ENCODE results near the gene CADM1.

The CADM1 gene

DNA sequence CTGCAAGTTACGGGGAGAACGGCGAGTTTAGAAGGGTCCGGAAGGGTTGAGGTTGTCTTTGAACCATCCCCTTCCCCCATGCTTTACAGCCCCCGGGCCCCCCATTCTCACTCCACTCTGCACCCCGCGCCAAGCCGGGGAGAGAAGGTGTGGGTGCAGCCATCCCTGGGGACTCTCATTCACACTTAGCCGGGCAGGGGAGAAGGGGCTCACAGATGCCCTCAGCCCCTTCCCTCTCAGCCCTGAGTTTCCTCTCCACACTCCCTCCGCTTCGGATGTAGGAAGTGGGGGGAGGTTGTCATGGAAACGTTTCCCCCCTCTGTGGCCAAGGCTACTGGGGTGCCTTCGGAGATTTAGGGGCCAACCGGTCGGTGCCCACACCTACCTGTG lies 334 bp downstream of the CADM1 start:
- no peak overlapping the region for H3K9ac ChIP-seq (ENCODE audit: low read depth, low read length)
- TF ChIP-seq EZH2 (IDR thresholded peaks at IDR 0.05; ENCODE audit: borderline replicate concordance, low read depth, low read length, severe bottlenecking), result no peak
- TF ChIP-seq, protein P1, sequence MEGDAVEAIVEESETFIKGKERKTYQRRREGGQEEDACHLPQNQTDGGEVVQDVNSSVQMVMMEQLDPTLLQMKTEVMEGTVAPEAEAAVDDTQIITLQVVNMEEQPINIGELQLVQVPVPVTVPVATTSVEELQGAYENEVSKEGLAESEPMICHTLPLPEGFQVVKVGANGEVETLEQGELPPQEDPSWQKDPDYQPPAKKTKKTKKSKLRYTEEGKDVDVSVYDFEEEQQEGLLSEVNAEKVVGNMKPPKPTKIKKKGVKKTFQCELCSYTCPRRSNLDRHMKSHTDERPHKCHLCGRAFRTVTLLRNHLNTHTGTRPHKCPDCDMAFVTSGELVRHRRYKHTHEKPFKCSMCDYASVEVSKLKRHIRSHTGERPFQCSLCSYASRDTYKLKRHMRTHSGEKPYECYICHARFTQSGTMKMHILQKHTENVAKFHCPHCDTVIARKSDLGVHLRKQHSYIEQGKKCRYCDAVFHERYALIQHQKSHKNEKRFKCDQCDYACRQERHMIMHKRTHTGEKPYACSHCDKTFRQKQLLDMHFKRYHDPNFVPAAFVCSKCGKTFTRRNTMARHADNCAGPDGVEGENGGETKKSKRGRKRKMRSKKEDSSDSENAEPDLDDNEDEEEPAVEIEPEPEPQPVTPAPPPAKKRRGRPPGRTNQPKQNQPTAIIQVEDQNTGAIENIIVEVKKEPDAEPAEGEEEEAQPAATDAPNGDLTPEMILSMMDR (IDR thresholded peaks at IDR 0.05; ENCODE audit: borderline replicate concordance, extremely low read depth, low read length, poor library complexity, severe bottlenecking), result no peak
- no peaks in the 10 kb centered on the region for H3K9me3 ChIP-seq (ENCODE audit: insufficient read depth, low read length, severe bottlenecking)
- no peaks in the 10 kb centered on the region for H3K79me2 ChIP-seq (ENCODE audit: insufficient read depth, low read length)
- ATAC-seq (ENCODE audit: insufficient read depth, low read depth) (no peak), DNase-seq (no peak)
- no peak overlapping the region for H2AFZ ChIP-seq (ENCODE audit: low read depth, low read length)
- H3K4me2 ChIP-seq (ENCODE audit: insufficient read depth, low read length), result no peak overlapping the region
- no peak overlapping the region for H3K27ac ChIP-seq (ENCODE audit: low read length)
- H4K20me1 ChIP-seq (ENCODE audit: insufficient read depth, low read length), result no peaks in the 10 kb centered on the region
- no peak overlapping the region for H3K4me3 ChIP-seq (ENCODE audit: low read depth in 1 of 2, low read length in 2 of 2)
- H3K36me3 ChIP-seq (ENCODE audit: insufficient read depth, low read length), result no peaks in the 10 kb centered on the region
- H3K27me3 ChIP-seq (ENCODE audit: insufficient read depth, low read length, poor library complexity), result no peaks in the 10 kb centered on the region
- no peaks in the 10 kb centered on the region for H3K4me1 ChIP-seq (ENCODE audit: insufficient read depth, low read length)

DNA sequence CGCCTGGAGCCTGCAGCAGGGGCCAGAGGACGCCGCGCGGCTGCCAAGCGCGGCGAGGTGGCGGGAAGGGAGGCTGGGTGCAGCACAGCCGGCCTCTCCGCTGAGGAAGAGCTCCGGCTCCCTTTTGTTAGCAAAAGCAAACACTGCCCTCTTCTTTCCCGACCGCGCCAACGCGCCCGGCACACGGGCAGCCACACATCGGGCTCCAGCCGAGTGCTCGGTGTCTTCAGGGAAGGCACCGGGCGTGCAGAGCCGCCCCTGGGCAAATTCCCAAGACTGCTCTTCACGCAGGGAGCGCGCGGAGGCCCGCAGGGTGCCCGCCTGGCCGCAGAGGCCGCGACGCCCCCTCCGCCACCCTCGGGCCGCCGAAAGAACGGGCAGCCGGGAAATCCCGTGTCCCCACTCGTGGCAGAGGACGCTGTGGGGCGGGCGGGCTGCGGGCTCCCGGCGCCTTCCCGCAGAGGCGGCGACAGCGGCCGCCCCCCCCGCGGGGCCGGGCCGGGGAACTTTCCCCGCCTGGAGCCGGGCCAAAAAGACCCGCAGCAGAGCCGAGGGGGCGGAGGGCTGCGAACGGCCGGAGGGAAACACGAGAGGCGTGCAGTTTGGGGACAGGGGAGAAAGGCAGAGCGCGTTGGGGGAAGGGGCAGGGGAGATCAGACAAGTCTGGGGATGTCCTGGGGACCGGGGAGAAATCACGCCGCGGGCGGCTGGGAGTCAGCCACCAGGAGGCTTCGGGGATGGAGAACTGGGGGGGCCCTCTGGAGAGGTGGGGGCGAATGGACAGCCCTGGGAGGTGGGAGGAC lies 931 bp downstream of the CADM1 start:
- Histone ChIP-seq H3K4me3 (ENCODE audit: low read depth in 1 of 2, low read length in 2 of 2) (no peak overlapping the region), H3K4me2 (ENCODE audit: insufficient read depth, low read length) (no peak overlapping the region), H3K36me3 (ENCODE audit: insufficient read depth, low read length) (no peaks in the 10 kb centered on the region), H3K9me3 (ENCODE audit: insufficient read depth, low read length, severe bottlenecking) (no peaks in the 10 kb centered on the region), H3K4me1 (ENCODE audit: insufficient read depth, low read length) (no peaks in the 10 kb centered on the region), H3K27me3 (ENCODE audit: insufficient read depth, low read length, poor library complexity) (no peaks in the 10 kb centered on the region), H3K27ac (ENCODE audit: low read length) (no peak overlapping the region), H3K79me2 (ENCODE audit: insufficient read depth, low read length) (no peaks in the 10 kb centered on the region), H4K20me1 (ENCODE audit: insufficient read depth, low read length) (no peaks in the 10 kb centered on the region), H2AFZ (ENCODE audit: low read depth, low read length) (no peak overlapping the region), H3K9ac (ENCODE audit: low read depth, low read length) (no peak overlapping the region)
- TF ChIP-seq, protein P1 (IDR thresholded peaks at IDR 0.05; ENCODE audit: borderline replicate concordance, extremely low read depth, low read length, poor library complexity, severe bottlenecking), result no peak
- no peak for TF ChIP-seq EZH2 (IDR thresholded peaks at IDR 0.05; ENCODE audit: borderline replicate concordance, low read depth, low read length, severe bottlenecking)
- ATAC-seq (ENCODE audit: insufficient read depth, low read depth) (no peak), DNase-seq (no peak)

DNA sequence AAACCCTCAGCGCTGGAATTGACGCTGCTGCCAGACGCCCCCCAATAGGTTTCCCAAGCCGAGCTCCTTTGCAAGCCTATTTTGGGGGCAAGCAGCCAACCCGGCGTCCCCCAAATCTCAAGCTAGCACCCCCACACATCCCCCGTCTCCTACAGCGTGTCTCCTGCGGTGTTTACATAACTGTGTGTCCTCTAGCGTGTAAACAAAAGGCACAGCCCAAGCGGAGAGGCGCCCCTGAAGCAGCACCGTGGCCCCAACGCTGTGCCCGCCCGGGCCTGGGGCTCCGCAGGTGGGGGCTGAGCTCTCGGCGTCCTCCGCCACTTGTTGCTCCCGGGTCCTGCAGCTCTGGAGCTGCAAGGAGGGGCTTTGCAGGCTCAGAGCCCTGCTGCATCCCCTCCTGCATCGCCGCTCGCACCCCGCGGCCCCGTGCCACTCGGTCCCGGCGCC lies 1.6 kb downstream of the CADM1 start:
- DNase-seq, result no peak
- H2AFZ ChIP-seq (ENCODE audit: low read depth, low read length), result no peak overlapping the region

More for the DNA sequence above, 1.6 kb downstream of the CADM1 start:
- H3K9me3 ChIP-seq (ENCODE audit: insufficient read depth, low read length, severe bottlenecking), result no peaks in the 10 kb centered on the region
- no peak for TF ChIP-seq EZH2 (IDR thresholded peaks at IDR 0.05; ENCODE audit: borderline replicate concordance, low read depth, low read length, severe bottlenecking)
- TF ChIP-seq, protein P1 (IDR thresholded peaks at IDR 0.05; ENCODE audit: borderline replicate concordance, extremely low read depth, low read length, poor library complexity, severe bottlenecking), result no peak
- no peak overlapping the region for H3K4me2 ChIP-seq (ENCODE audit: insufficient read depth, low read length)
- H3K9ac ChIP-seq (ENCODE audit: low read depth, low read length), result no peak overlapping the region
- no peaks in the 10 kb centered on the region for H3K36me3 ChIP-seq (ENCODE audit: insufficient read depth, low read length)
- no peak for ATAC-seq (ENCODE audit: insufficient read depth, low read depth)
- no peaks in the 10 kb centered on the region for H3K27me3 ChIP-seq (ENCODE audit: insufficient read depth, low read length, poor library complexity)
- no peaks in the 10 kb centered on the region for H3K79me2 ChIP-seq (ENCODE audit: insufficient read depth, low read length)
- no peaks in the 10 kb centered on the region for H4K20me1 ChIP-seq (ENCODE audit: insufficient read depth, low read length)
- no peak overlapping the region for H3K4me3 ChIP-seq (ENCODE audit: low read depth in 1 of 2, low read length in 2 of 2)
- no peak overlapping the region for H3K27ac ChIP-seq (ENCODE audit: low read length)
- no peaks in the 10 kb centered on the region for H3K4me1 ChIP-seq (ENCODE audit: insufficient read depth, low read length)

Measured in DND-41 (cell line).